Activated B cell treated with CpG ODN at 0.5 μM for 24 hours (primary cell): ENCODE data around the gene TNFAIP3. TPM values are rescaled to one million over a fixed set of nuclear protein-coding genes. Genes with fewer than 3 reads are reported as not detected.
A peak's percentile ranks its signal among the peaks of the same experiment; 100 is the strongest.

Experiments used
- ATAC-seq: fragments of 200-7000 bp; cut with Tn5 transposase; one replicate; pipeline ENCODE4 v1.10.0; 2021; ENCODE audit warnings: low read depth, mild to moderate bottlenecking, moderate library complexity
- CTCF ChIA-PET: fragments of 350-600 bp; sonication (Branson Sonifier 250); formaldehyde crosslinking; loops from one replicate; lab custom pipeline; 2021; ENCODE audit warnings: antibody characterized with exemption; lab: Charles Lee
- POLR2A ChIA-PET: fragments of 350-600 bp; sonication (Branson Sonifier 250); formaldehyde crosslinking; loops from one replicate; lab custom pipeline; 2021; ENCODE audit warnings: antibody characterized with exemption; lab: Charles Lee
- DNase-seq: peaks from one replicate; pipeline ENCODE4 v3.0.0; 2022
- H3K27ac Mint-ChIP-seq: one replicate; pipeline ENCODE4 v1.8.0; 2020; ENCODE audit warnings: mixed read lengths
- H3K27me3 Mint-ChIP-seq: one replicate; pipeline ENCODE4 v1.8.0; 2021; ENCODE audit warnings: mixed read lengths
- H3K36me3 Mint-ChIP-seq: one replicate; pipeline ENCODE4 v1.8.0; 2021; ENCODE audit warnings: low read depth, mixed read lengths
- H3K4me1 Mint-ChIP-seq: one replicate; pipeline ENCODE4 v1.8.0; 2021; ENCODE audit warnings: mixed read lengths
- H3K4me3 Mint-ChIP-seq: one replicate; pipeline ENCODE4 v1.8.0; 2020; ENCODE audit warnings: mild to moderate bottlenecking, mixed read lengths
- H3K9me3 Mint-ChIP-seq: one replicate; pipeline ENCODE4 v1.8.0; 2020; ENCODE audit warnings: mixed read lengths
- intact Hi-C: fragments of 100-400 bp; cut with micrococcal nuclease; formaldehyde crosslinking; loops from one replicate; pipeline ENCODE4 v1.15.1; 2024
- total RNA-seq: library from RNA; stranded (reverse); gene quantifications from 2 replicates; pipeline ENCODE4 v1.2.3, GENCODE V29; 2022
- TF ChIP-seq, protein P1 (sequence below): fragments of 200-600 bp; IDR thresholded peaks from one replicate; pipeline ENCODE4 v1.8.0; 2022; ENCODE audit warnings: antibody characterized with exemption, mild to moderate bottlenecking

TNFAIP3 gene
- total RNA-seq, 1 donor from 2014 or later = 226 TPM

DNA sequence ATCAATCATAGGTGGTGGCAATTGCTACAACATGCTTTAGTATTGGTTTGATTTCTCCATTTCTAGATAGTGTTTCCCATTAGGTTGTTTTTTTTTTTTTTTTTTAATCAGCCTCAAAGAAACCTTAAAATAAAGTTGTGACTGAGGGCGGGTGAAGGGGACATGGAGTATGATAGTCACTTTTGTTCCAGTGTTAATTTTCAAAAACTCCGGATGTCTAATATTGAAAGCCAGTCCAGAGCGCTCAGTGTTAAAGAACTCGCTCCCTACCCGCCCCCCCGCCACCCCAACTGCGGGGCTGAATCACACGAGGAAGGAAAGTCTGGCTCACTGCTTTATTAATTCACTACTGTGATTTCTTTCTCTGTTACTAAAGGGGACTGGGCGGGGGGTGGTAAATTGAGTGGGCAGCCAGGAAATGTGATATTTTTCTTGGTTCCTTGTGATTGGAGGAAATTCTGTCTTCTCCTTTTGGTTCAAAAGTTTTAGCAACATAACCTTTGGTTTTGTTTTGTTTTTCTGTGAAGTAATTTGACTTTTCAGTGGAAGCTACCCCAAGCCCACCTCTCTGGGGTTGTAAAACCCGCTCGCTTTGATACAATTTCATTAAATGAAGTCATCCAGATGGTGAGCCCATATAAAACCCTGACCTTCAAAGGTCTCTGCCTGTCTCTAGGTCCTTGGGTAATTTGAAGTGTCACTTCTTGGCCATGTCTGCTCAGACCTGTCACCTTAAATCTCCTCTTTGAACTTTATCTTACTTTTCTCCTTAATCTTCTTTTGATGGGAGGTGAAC is 38.0 kb downstream of the TNFAIP3 start:
- POLR2A ChIA-PET = interaction anchor here (0.8 to 1.5 kb wide), 2 partner anchors 19 to 34 kb away, joined by 5 to 10 read pairs; no protein-coding TSS in a partner anchor
- DNase-seq (no peak), ATAC-seq (peak; percentile 63)
- TF ChIP-seq, protein P1, sequence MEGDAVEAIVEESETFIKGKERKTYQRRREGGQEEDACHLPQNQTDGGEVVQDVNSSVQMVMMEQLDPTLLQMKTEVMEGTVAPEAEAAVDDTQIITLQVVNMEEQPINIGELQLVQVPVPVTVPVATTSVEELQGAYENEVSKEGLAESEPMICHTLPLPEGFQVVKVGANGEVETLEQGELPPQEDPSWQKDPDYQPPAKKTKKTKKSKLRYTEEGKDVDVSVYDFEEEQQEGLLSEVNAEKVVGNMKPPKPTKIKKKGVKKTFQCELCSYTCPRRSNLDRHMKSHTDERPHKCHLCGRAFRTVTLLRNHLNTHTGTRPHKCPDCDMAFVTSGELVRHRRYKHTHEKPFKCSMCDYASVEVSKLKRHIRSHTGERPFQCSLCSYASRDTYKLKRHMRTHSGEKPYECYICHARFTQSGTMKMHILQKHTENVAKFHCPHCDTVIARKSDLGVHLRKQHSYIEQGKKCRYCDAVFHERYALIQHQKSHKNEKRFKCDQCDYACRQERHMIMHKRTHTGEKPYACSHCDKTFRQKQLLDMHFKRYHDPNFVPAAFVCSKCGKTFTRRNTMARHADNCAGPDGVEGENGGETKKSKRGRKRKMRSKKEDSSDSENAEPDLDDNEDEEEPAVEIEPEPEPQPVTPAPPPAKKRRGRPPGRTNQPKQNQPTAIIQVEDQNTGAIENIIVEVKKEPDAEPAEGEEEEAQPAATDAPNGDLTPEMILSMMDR = no peak
- intact Hi-C loops = loop anchor here (1.0 to 10.0 kb wide), 6 partner anchors 9 to 800 kb away; partner anchors contain the start of gene TNFAIP3
- Mint-ChIP-seq H3K9me3 (no peaks in the 10 kb centered on the region), H3K27me3 (no peaks in the 10 kb centered on the region), H3K4me3 (peak overlapping the region; percentile 59), H3K4me1 (peaks cover 51% of the 10 kb centered on the region), H3K27ac (peak overlapping the region; percentile 79), H3K36me3 (no peaks in the 10 kb centered on the region)
- CTCF ChIA-PET = interaction anchor here (0.8 kb wide), 1 partner anchor 28 kb away, joined by 3 read pairs; no protein-coding TSS in a partner anchor

GRCh38 chr6:137906020-137906472 is 39.0 kb downstream of the TNFAIP3 start:
- POLR2A ChIA-PET = interaction anchor here (1.5 to 1.6 kb wide), 2 partner anchors 20 to 33 kb away, joined by 5 to 10 read pairs; no protein-coding TSS in a partner anchor
- DNase-seq = no peak
- intact Hi-C loops = loop anchor here (10.0 kb wide), 1 partner anchor 801 kb away; no protein-coding TSS in a partner anchor
- Mint-ChIP-seq H3K27ac (no peak overlapping the region), H3K27me3 (no peaks in the 10 kb centered on the region), H3K4me3 (no peak overlapping the region), H3K4me1 (peaks cover 60% of the 10 kb centered on the region), H3K36me3 (no peaks in the 10 kb centered on the region), H3K9me3 (no peaks in the 10 kb centered on the region)
- TF ChIP-seq, protein P1 = no peak
- no peak for ATAC-seq
- CTCF ChIA-PET = interaction anchor here (0.8 kb wide), 1 partner anchor 29 kb away, joined by 3 read pairs; no protein-coding TSS in a partner anchor

- Mint-ChIP-seq H3K36me3 (no peaks in the 10 kb centered on the region), H3K4me1 (peaks cover 72% of the 10 kb centered on the region), H3K27me3 (no peaks in the 10 kb centered on the region), H3K9me3 (no peaks in the 10 kb centered on the region), H3K4me3 (no peak overlapping the region), H3K27ac (no peak overlapping the region)
- ChIA-PET POLR2A (interaction anchor here (0.7 to 1.6 kb wide), 2 partner anchors 19 to 718 kb away, joined by 4 to 5 read pairs; no protein-coding TSS in a partner anchor), CTCF (no interaction called here)
- DNase-seq = no peak
- intact Hi-C loops = loop anchor here (10.0 kb wide), 1 partner anchor 802 kb away; no protein-coding TSS in a partner anchor
- TF ChIP-seq, protein P1 = no peak
- no peak for ATAC-seq
Observed at GRCh38 chr6:137907170-137907569, 40.1 kb downstream of the TNFAIP3 start.

GRCh38 chr6:137909533-137909932 is 42.5 kb downstream of the TNFAIP3 start:
- ATAC-seq (no peak), DNase-seq (no peak)
- no peak overlapping the region for H3K4me3 Mint-ChIP-seq
- TF ChIP-seq, protein P1 = no peak
- peak overlapping the region; percentile 78 for H3K27ac Mint-ChIP-seq
- peaks cover 2% of the 10 kb centered on the region for H3K36me3 Mint-ChIP-seq
- CTCF ChIA-PET = interaction anchor here (1.4 kb wide), 1 partner anchor 11 kb away, joined by 4 read pairs; no protein-coding TSS in a partner anchor
- H3K27me3 Mint-ChIP-seq = no peaks in the 10 kb centered on the region
- POLR2A ChIA-PET = interaction anchor here (1.6 kb wide), 1 partner anchor 42 kb away, joined by 7 read pairs; the partner anchor contains the start of gene TNFAIP3
- H3K9me3 Mint-ChIP-seq = peaks cover 5% of the 10 kb centered on the region
- peaks cover 76% of the 10 kb centered on the region for H3K4me1 Mint-ChIP-seq
- intact Hi-C loops = loop anchor here (10.0 kb wide), 1 partner anchor 805 kb away; no protein-coding TSS in a partner anchor

DNA sequence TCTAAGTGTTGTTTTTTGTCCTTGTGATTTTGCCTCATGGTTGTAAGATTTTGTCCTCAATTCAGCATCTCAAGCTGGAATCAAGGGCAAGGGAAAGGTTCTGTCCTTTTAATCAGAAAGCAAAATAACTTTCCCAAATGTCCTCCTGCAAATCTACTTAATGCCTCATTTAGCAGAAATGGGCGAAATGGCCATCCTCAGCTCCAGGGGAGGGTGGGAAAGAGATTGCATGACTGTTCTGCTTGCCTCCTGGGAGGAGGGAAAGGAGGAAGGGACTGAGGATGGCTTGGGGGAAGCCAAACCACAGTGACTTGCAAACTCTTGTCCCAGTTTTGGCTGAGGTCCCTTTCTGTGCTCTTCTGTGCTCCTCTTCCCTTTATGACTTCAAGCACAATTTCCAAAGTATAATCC is 43.4 kb downstream of the TNFAIP3 start:
- H3K9me3 Mint-ChIP-seq = peaks cover 5% of the 10 kb centered on the region
- ChIA-PET CTCF (no interaction called here), POLR2A (interaction anchor here (1.7 to 2.0 kb wide), 3 partner anchors 9 to 44 kb away, joined by 4 to 8 read pairs (median 6); partner anchors contain the start of gene TNFAIP3)
- no peak overlapping the region for H3K4me3 Mint-ChIP-seq
- peaks cover 74% of the 10 kb centered on the region for H3K4me1 Mint-ChIP-seq
- ATAC-seq (no peak), DNase-seq (no peak)
- peaks cover 2% of the 10 kb centered on the region for H3K36me3 Mint-ChIP-seq
- no peaks in the 10 kb centered on the region for H3K27me3 Mint-ChIP-seq
- no peak overlapping the region for H3K27ac Mint-ChIP-seq
- intact Hi-C loops = no loop called here
- TF ChIP-seq, protein P1 = no peak
